Loucy (cell line): Measurements from ENCODE around the gene COL6A1.
"Not testable (repeated sequence)": the region's sequence is repeated elsewhere in the genome, so short reads cannot be mapped to it uniquely, and the experiment has no call there.

Experiments used
- CTCF ChIP-seq: fragments of 200-600 bp; sonication (generic); conservative IDR thresholded peaks from 2 replicates; pipeline ENCODE4 v1.5.1; 2014; ENCODE audit warnings: mild to moderate bottlenecking, antibody characterized with exemption, low read length
- EZH2phosphoT487 ChIP-seq: fragments of 200-600 bp; IDR thresholded peaks from 2 replicates; pipeline ENCODE4 v1.6.1; 2018; ENCODE audit warnings: antibody characterized with exemption, mild to moderate bottlenecking, moderate library complexity, borderline replicate concordance

GRCh38 chr21:45961408-45961807 lies 20.2 kb upstream of the COL6A1 start:
- TF ChIP-seq CTCF, EZH2phosphoT487: not testable (repeated sequence)
